ENCODE results near the gene HERC5. TPM values are rescaled to one million over a fixed set of nuclear protein-coding genes. Genes with fewer than 3 reads are reported as not detected.
"Not testable (repeated sequence)": the region's sequence is repeated elsewhere in the genome, so short reads cannot be mapped to it uniquely, and the experiment has no call there.

Gene HERC5
- total RNA-seq, 1 donor from 2014 or later, result 21.2 TPM

GRCh38 chr4:88533088-88533790 lies 76.3 kb downstream of the HERC5 start:
- Mint-ChIP-seq H3K27ac (no peak overlapping the region), H3K4me1 (ENCODE audit: low read depth) (peaks cover 8% of the 10 kb centered on the region), H3K9me3 (no peaks in the 10 kb centered on the region), H3K27me3 (ENCODE audit: insufficient read depth) (peaks cover 2% of the 10 kb centered on the region), H3K36me3 (ENCODE audit: low read depth) (no peaks in the 10 kb centered on the region), H3K4me3 (no peak overlapping the region)
- no peak for DNase-seq (ENCODE audit: low spot score)
- intact Hi-C loops (cut with micrococcal nuclease), result no loop called here

- intact Hi-C loops (cut with micrococcal nuclease), result no loop called here
- Mint-ChIP-seq H3K9me3 (no peaks in the 10 kb centered on the region), H3K27me3 (ENCODE audit: insufficient read depth) (no peaks in the 10 kb centered on the region), H3K4me1 (ENCODE audit: low read depth) (peaks cover 6% of the 10 kb centered on the region), H3K4me3 (no peak overlapping the region), H3K27ac (no peak overlapping the region), H3K36me3 (ENCODE audit: low read depth) (no peaks in the 10 kb centered on the region)
- no peak for DNase-seq (ENCODE audit: low spot score)
These were observed 77.2 kb downstream of the HERC5 start for GRCh38 chr4:88533937-88534750.

GRCh38 chr4:88535090-88535755 lies 78.3 kb downstream of the HERC5 start:
- no peak overlapping the region for H3K4me3 Mint-ChIP-seq
- peak overlapping the region; percentile 25 for H3K27ac Mint-ChIP-seq
- DNase-seq (ENCODE audit: low spot score), result no peak
- peaks cover 7% of the 10 kb centered on the region for H3K27me3 Mint-ChIP-seq (ENCODE audit: insufficient read depth)
- peaks cover 11% of the 10 kb centered on the region for H3K4me1 Mint-ChIP-seq (ENCODE audit: low read depth)
- intact Hi-C loops (cut with micrococcal nuclease), result loop anchor here (5.0 kb wide), 1 partner anchor 267 kb away; no protein-coding TSS in a partner anchor
- no peaks in the 10 kb centered on the region for H3K9me3 Mint-ChIP-seq
- H3K36me3 Mint-ChIP-seq (ENCODE audit: low read depth), result no peaks in the 10 kb centered on the region

- peaks cover 21% of the 10 kb centered on the region for H3K27me3 Mint-ChIP-seq (ENCODE audit: insufficient read depth)
- H3K4me3 Mint-ChIP-seq, result no peak overlapping the region
- no peaks in the 10 kb centered on the region for H3K9me3 Mint-ChIP-seq
- H3K4me1 Mint-ChIP-seq (ENCODE audit: low read depth), result peaks cover 11% of the 10 kb centered on the region
- intact Hi-C loops (cut with micrococcal nuclease), result loop anchor here (5.0 kb wide), 1 partner anchor 265 kb away; no protein-coding TSS in a partner anchor
- DNase-seq (ENCODE audit: low spot score), result no peak
- no peaks in the 10 kb centered on the region for H3K36me3 Mint-ChIP-seq (ENCODE audit: low read depth)
- no peak overlapping the region for H3K27ac Mint-ChIP-seq
These were observed 80.8 kb downstream of the HERC5 start for GRCh38 chr4:88537709-88538108.

GRCh38 chr4:88539322-88540068 lies 82.6 kb downstream of the HERC5 start:
- H3K36me3 Mint-ChIP-seq (ENCODE audit: low read depth); H3K9me3 Mint-ChIP-seq; H3K27ac Mint-ChIP-seq; H3K4me3 Mint-ChIP-seq: not testable (repeated sequence)
- intact Hi-C loops (cut with micrococcal nuclease), result loop anchor here (1.0 to 5.0 kb wide), 3 partner anchors 120 to 485 kb away; no protein-coding TSS in a partner anchor
- Mint-ChIP-seq H3K27me3 (ENCODE audit: insufficient read depth) (peaks cover 21% of the 10 kb centered on the region), H3K4me1 (ENCODE audit: low read depth) (peaks cover 11% of the 10 kb centered on the region)
- peak; percentile 57 for DNase-seq (ENCODE audit: low spot score)

GRCh38 chr4:88549815-88550214 lies 92.9 kb downstream of the HERC5 start:
- no peak overlapping the region for H3K27ac Mint-ChIP-seq
- no peaks in the 10 kb centered on the region for H3K9me3 Mint-ChIP-seq
- DNase-seq (ENCODE audit: low spot score), result no peak
- H3K4me1 Mint-ChIP-seq (ENCODE audit: low read depth), result no peaks in the 10 kb centered on the region
- no peak overlapping the region for H3K4me3 Mint-ChIP-seq
- no peaks in the 10 kb centered on the region for H3K36me3 Mint-ChIP-seq (ENCODE audit: low read depth)
- intact Hi-C loops (cut with micrococcal nuclease), result no loop called here
- H3K27me3 Mint-ChIP-seq (ENCODE audit: insufficient read depth), result peaks cover 4% of the 10 kb centered on the region

Other genes with a start within 250 kb of the HERC5 start
- gene PPM1K, start 172.6 kb upstream of the HERC5 start, total RNA-seq, result 37.3 and 39.5 TPM in 2 replicates
- gene HERC6, start 78.3 kb upstream of the HERC5 start, total RNA-seq, result 6.0 and 9.1 TPM in 2 replicates
- 55.9 and 61.5 TPM in 2 replicates for gene PYURF, start 66.7 kb downstream of the HERC5 start, total RNA-seq
- 12.8 and 14.2 TPM in 2 replicates for gene HERC3, start 135.4 kb downstream of the HERC5 start, total RNA-seq
- 5.5 and 6.1 TPM in 2 replicates for gene NAP1L5, start 240.7 kb downstream of the HERC5 start, total RNA-seq

Data from activated T-helper 1 cell treated with anti-CD3 and anti-CD28 coated beads, Interleukin-12 subunit alpha, Interleukin-12 subunit beta, Interleukin-2, Interleukin-4 antibody, amounts not matched to agents 30 ng/mL and 10 ng/mL and 1 ng/mL, durations not matched to agents 14 hours and 24 hours and 36 hours (primary cell).